Central memory CD8-positive, alpha-beta T cell (primary cell): ENCODE results near the gene HLA-DMB.
A peak's percentile ranks its signal among the peaks of the same experiment; 100 is the strongest.

Source experiments
- ATAC-seq: fragments of 150-1000 bp; cut with Tn5 transposase; replicated peaks from 2 replicates; pipeline ENCODE4 v1.10.0; 2022; ENCODE audit warnings: mild to moderate bottlenecking, moderate FRiP score, moderate number of reproducible peaks; ENCODE audit not compliant: poor library complexity, severe bottlenecking; ENCODE audit errors: extremely low read depth
- DNase-seq, 2 donors: peaks; one replicate each; pipeline ENCODE4 v3.0.0; 2021; ENCODE audit warnings: low spot score in 2 of 2
- H3K27ac Mint-ChIP-seq: one replicate; pipeline ENCODE4 v1.8.0; 2022; ENCODE audit warnings: low read depth, mild to moderate bottlenecking, moderate library complexity, mixed read lengths
- H3K27me3 Mint-ChIP-seq: one replicate; pipeline ENCODE4 v1.8.0; 2022; ENCODE audit warnings: mixed read lengths
- H3K36me3 Mint-ChIP-seq: one replicate; pipeline ENCODE4 v1.8.0; 2022; ENCODE audit warnings: mild to moderate bottlenecking, moderate library complexity, mixed read lengths; ENCODE audit not compliant: insufficient read depth
- H3K4me1 Mint-ChIP-seq: one replicate; pipeline ENCODE4 v1.8.0; 2022; ENCODE audit warnings: mixed read lengths
- H3K4me3 Mint-ChIP-seq: one replicate; pipeline ENCODE4 v1.8.0; 2022; ENCODE audit warnings: mild to moderate bottlenecking, moderate library complexity, mixed read lengths
- H3K9me3 Mint-ChIP-seq: one replicate; pipeline ENCODE4 v1.8.0; 2022; ENCODE audit warnings: mixed read lengths

HLA-DMB gene

GRCh38 chr6:32940656-32941213 lies at the start of gene HLA-DMB:
HLA-DMB (minus strand) TSS chr6:32941028; CDS start chr6:32940807, 221 bp downstream.
- Mint-ChIP-seq H3K27me3 (no peaks in the 10 kb centered on the region), H3K9me3 (no peaks in the 10 kb centered on the region), H3K27ac (peak within 1 kb of the TSS; percentile 96)

DNA sequence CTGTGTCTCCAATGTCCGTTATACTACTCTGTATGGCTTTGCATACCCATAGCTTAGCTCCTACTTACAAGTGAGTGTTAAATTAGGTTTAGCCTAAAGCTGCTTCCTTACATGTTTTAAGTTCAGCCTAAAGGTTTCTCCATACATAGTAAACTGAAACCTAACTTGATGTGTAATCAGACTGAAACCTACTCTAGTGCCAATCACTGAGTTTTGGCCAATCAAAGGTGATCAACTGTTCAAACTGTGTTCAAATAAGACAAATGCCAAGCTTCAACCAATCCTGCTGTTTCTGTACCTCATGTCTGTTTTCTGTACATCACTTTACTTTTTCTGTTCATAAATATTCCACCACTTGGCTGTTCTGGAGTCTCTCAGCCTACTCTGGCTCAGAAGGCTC lies 48.5 kb upstream of the HLA-DMB start:
- Mint-ChIP-seq H3K4me3 (no peak overlapping the region), H3K9me3 (no peaks in the 10 kb centered on the region), H3K36me3 (peaks cover 3% of the 10 kb centered on the region), H3K27me3 (peaks cover 7% of the 10 kb centered on the region), H3K4me1 (peaks cover 4% of the 10 kb centered on the region), H3K27ac (no peak overlapping the region)
- no peak for DNase-seq
- no peak for ATAC-seq

More at GRCh38 chr6:32940656-32941213, at the start of gene HLA-DMB:
- H3K36me3 Mint-ChIP-seq: peaks cover 21% of the 10 kb centered on the region
- peak in 1 of 2 donors; percentile 56 for DNase-seq
- peaks cover 73% of the 10 kb centered on the region for H3K4me1 Mint-ChIP-seq
- peak; percentile 77 for ATAC-seq
- peak within 1 kb of the TSS; percentile 87 for H3K4me3 Mint-ChIP-seq

DNA sequence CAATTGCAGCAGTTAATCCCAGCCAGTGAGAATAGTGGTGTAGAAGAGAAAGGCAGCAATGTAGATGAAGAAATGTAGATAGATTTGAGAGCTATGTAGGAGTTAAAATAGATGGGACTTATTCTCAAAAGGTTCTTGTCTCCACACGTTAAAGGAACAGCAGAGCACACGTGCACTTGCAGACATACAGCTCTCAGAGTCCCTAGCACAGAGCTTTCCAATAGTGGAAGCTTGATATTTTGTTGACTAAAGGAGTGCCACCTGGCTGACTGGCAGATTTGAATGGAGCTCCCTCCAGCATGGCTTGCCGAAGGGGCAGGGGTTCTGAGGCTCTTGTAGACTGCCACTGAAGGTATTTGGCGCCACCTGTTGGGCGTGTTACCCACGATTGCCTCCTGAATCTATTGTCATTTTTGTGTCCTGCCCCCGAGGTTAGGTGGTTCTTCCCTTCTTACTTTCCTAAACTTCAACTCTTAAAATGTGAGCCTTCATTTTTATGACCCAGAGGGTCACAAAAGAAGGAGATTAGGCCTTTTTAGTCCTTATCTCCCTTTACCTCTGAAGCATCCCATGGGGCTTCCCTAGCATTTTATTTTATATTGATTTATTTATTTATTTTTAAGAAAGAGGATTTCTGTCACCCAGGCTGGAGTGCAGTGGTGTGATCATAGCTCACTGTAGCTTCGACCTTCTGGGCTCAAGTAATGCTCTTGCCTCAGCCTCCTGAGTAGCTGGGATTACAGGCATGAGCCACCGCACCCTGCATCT lies 44.0 kb upstream of the HLA-DMB start:
- no peak overlapping the region for H3K4me3 Mint-ChIP-seq
- H3K27me3 Mint-ChIP-seq: no peaks in the 10 kb centered on the region
- peaks cover 28% of the 10 kb centered on the region for H3K36me3 Mint-ChIP-seq
- no peaks in the 10 kb centered on the region for H3K9me3 Mint-ChIP-seq
- peak overlapping the region; percentile 65 for H3K27ac Mint-ChIP-seq
- H3K4me1 Mint-ChIP-seq: peaks cover 35% of the 10 kb centered on the region
- ATAC-seq (peak; percentile 92), DNase-seq (peak; percentile 81 to 91)

- DNase-seq: no peak
- no peak for ATAC-seq
- H3K9me3 Mint-ChIP-seq: no peaks in the 10 kb centered on the region
- H3K27me3 Mint-ChIP-seq: no peaks in the 10 kb centered on the region
- H3K4me1 Mint-ChIP-seq: peaks cover 39% of the 10 kb centered on the region
- peak overlapping the region; percentile 65 for H3K27ac Mint-ChIP-seq
- H3K4me3 Mint-ChIP-seq: no peak overlapping the region
- H3K36me3 Mint-ChIP-seq: peaks cover 35% of the 10 kb centered on the region
Observed at GRCh38 chr6:32983964-32984621, 43.3 kb upstream of the HLA-DMB start.

DNA sequence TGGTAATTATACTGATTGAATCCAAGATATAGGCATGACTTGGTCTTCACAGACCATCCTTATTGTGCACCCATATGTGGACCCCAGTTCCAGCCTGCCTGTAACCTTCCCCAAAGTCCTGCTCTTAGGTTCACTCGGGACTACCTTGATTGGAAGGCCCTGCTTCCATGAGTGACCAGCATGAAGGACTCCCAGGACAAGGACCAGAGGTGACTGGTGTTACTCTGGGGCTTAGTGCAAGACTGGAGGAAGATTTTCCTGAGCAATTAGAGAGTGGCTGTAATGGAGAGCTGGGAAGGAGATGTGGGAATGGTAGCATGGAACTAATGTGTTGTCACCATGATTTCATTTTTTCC lies 42.6 kb upstream of the HLA-DMB start:
- Mint-ChIP-seq H3K36me3 (peaks cover 41% of the 10 kb centered on the region), H3K27ac (no peak overlapping the region), H3K4me3 (no peak overlapping the region), H3K4me1 (peaks cover 45% of the 10 kb centered on the region), H3K9me3 (no peaks in the 10 kb centered on the region), H3K27me3 (no peaks in the 10 kb centered on the region)
- DNase-seq: no peak
- no peak for ATAC-seq

DNA sequence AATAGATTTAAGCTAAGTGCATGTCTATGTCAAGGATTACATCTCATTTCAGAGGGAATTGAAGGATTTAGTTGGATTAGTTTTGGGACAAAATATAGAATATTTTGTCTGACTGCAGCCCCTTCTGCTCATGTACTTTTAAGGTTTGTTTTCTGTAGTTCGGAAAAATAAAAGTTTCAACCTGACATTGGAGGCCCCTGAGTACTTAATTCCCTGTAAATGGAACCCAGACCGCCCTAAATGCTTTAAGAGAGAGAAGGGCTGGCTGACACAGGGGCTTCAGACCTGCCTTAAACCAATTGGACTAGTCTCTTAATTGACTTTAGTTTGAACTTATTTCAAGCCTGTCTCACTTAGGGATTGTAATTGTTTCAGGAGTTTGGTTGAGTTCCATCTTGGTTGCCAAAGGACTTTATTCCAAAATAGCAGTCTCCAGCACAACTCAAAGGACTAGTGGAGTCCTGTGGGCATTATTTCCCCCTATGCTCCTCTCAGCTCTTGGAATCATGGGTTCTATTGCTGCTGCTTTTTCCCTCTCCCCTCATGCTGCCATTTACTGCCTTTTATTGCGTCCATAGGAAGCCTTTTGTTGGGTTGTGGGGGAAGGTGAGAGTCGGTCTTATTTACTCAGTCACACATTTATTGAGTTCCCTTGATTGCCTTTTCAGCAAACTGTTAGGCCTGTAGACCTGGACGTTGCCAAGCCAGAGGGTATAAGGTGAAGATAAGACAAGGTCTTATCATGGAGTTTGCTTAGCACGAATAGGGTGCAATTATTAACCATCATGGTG lies 42.1 kb upstream of the HLA-DMB start:
- no peak overlapping the region for H3K4me3 Mint-ChIP-seq
- peaks cover 46% of the 10 kb centered on the region for H3K4me1 Mint-ChIP-seq
- ATAC-seq: no peak
- H3K36me3 Mint-ChIP-seq: peaks cover 47% of the 10 kb centered on the region
- no peaks in the 10 kb centered on the region for H3K9me3 Mint-ChIP-seq
- no peaks in the 10 kb centered on the region for H3K27me3 Mint-ChIP-seq
- no peak overlapping the region for H3K27ac Mint-ChIP-seq
- no peak for DNase-seq

GRCh38 chr6:32982084-32982701 lies 41.4 kb upstream of the HLA-DMB start:
- peaks cover 53% of the 10 kb centered on the region for H3K4me1 Mint-ChIP-seq
- H3K27ac Mint-ChIP-seq: peak overlapping the region; percentile 11
- no peak overlapping the region for H3K4me3 Mint-ChIP-seq
- peaks cover 54% of the 10 kb centered on the region for H3K36me3 Mint-ChIP-seq
- DNase-seq: no peak
- no peaks in the 10 kb centered on the region for H3K9me3 Mint-ChIP-seq
- no peak for ATAC-seq
- H3K27me3 Mint-ChIP-seq: no peaks in the 10 kb centered on the region

DNA sequence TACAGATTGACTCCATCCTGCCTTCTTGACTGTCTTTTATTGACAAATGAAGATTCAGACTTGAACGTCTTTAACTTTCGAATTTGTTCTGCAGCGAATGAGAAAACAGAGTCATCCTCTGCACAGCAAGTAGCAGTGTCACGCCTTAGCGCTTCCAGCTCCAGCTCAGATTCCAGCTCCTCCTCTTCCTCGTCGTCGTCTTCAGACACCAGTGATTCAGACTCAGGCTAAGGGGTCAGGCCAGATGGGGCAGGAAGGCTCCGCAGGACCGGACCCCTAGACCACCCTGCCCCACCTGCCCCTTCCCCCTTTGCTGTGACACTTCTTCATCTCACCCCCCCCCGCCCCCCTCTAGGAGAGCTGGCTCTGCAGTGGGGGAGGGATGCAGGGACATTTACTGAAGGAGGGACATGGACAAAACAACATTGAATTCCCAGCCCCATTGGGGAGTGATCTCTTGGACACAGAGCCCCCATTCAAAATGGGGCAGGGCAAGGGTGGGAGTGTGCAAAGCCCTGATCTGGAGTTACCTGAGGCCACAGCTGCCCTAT lies 39.7 kb upstream of the HLA-DMB start:
- no peaks in the 10 kb centered on the region for H3K9me3 Mint-ChIP-seq
- H3K36me3 Mint-ChIP-seq: peaks cover 68% of the 10 kb centered on the region
- peak overlapping the region; percentile 11 for H3K27ac Mint-ChIP-seq
- DNase-seq (no peak), ATAC-seq (no peak)
- no peaks in the 10 kb centered on the region for H3K27me3 Mint-ChIP-seq
- H3K4me1 Mint-ChIP-seq: peaks cover 70% of the 10 kb centered on the region
- no peak overlapping the region for H3K4me3 Mint-ChIP-seq

GRCh38 chr6:32979720-32980487 lies 39.1 kb upstream of the HLA-DMB start:
- Mint-ChIP-seq H3K4me3 (no peak overlapping the region), H3K36me3 (peaks cover 74% of the 10 kb centered on the region), H3K27ac (peak overlapping the region; percentile 64), H3K4me1 (peaks cover 76% of the 10 kb centered on the region), H3K27me3 (no peaks in the 10 kb centered on the region), H3K9me3 (no peaks in the 10 kb centered on the region)
- ATAC-seq (no peak), DNase-seq (no peak)

- DNase-seq (no peak), ATAC-seq (no peak)
- peaks cover 78% of the 10 kb centered on the region for H3K4me1 Mint-ChIP-seq
- H3K27ac Mint-ChIP-seq: peak overlapping the region; percentile 66
- H3K9me3 Mint-ChIP-seq: no peaks in the 10 kb centered on the region
- H3K36me3 Mint-ChIP-seq: peaks cover 92% of the 10 kb centered on the region
- H3K4me3 Mint-ChIP-seq: peak overlapping the region; percentile 52
- H3K27me3 Mint-ChIP-seq: no peaks in the 10 kb centered on the region
Observed at GRCh38 chr6:32977953-32978324, 37.1 kb upstream of the HLA-DMB start.

GRCh38 chr6:32977272-32977952 lies 36.6 kb upstream of the HLA-DMB start:
- H3K36me3 Mint-ChIP-seq: peaks cover 95% of the 10 kb centered on the region

More at GRCh38 chr6:32977272-32977952, 36.6 kb upstream of the HLA-DMB start:
- H3K27me3 Mint-ChIP-seq: no peaks in the 10 kb centered on the region
- no peaks in the 10 kb centered on the region for H3K9me3 Mint-ChIP-seq
- no peak for ATAC-seq
- peak overlapping the region; percentile 99 for H3K27ac Mint-ChIP-seq
- H3K4me1 Mint-ChIP-seq: peaks cover 82% of the 10 kb centered on the region
- peak overlapping the region; percentile 52 for H3K4me3 Mint-ChIP-seq
- DNase-seq: no peak
